NCI-H748 (cell line): Measurements from ENCODE around the gene RAX2.

Experiments
- DNase-seq: peaks from one replicate; lab custom pipeline; 2025; ENCODE audit not compliant: unreplicated experiment; lab: John Stamatoyannopoulos, UW

The RAX2 gene

DNA sequence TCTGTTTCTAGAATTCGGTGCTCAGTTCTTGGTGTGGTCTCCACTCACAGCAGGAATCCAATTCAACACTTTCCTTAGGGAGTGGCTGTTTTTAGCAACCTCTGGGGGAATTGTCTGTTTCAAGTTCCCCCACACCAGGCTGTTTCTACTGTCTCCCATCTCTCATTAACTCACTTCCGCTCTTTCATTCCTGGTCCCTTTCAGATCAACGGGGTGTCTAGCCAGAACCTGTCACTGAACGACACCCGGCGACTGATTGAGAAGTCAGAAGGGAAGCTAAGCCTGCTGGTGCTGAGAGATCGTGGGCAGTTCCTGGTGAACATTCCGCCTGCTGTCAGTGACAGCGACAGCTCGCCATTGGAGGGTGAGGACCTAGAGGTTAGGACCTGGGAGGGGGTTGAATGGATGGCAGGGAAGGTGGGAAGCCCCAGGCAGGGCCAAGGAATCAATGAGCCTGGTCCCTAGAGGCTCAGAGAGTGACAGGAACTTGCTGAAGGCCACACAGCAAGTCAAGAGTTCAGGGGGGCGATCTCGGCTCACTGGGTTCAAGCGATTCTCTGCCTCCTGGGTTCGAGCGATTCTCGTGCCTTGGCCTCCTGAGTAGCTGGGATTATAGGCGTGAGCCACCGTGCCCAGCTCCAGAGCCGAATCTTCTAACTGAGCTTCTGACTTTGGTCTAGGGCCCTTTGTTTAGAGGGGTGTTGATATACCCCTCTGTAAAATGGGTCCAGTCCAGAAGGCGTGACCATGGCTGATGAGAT lies 38.3 kb downstream of the RAX2 start:
- DNase-seq, result no peak

DNA sequence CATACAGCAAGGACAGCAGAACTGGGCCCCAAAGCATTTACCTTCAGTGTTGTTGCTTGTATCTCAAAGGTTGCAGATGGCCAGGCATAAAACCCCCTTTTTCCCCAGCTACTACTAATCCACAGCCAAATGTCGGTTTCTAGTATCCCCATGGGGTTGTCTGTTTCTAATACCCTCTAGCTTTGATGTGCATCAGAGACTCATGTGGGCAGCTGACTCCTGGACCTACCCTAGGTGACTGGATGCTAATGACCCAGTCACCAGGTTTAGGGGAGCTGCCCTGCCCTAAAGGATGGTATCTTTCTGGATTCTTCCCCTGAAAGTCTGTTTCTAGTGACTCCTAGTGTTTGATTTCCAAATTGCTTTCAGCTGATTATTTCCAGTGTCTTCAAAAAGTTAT lies 39.9 kb downstream of the RAX2 start:
- no peak for DNase-seq

DNA sequence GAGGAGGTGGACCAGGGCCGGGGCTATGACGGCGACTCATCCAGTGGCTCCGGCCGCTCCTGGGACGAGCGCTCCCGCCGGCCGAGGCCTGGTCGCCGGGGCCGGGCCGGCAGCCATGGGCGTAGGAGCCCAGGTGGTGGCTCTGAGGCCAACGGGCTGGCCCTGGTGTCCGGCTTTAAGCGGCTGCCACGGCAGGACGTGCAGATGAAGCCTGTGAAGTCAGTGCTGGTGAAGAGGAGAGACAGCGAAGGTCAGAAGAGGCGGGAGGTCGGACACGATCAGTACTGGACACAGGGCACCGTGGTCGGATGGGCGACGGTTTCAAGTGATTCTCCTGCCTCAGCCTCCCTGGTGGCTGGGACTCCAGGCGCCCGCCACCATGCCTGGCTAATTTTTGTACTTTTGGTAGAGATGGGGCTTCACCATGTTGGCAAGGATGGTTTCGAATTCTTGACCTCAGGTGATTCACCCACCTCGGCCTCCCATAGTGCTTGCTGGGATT lies 41.5 kb downstream of the RAX2 start:
- no peak for DNase-seq

DNA sequence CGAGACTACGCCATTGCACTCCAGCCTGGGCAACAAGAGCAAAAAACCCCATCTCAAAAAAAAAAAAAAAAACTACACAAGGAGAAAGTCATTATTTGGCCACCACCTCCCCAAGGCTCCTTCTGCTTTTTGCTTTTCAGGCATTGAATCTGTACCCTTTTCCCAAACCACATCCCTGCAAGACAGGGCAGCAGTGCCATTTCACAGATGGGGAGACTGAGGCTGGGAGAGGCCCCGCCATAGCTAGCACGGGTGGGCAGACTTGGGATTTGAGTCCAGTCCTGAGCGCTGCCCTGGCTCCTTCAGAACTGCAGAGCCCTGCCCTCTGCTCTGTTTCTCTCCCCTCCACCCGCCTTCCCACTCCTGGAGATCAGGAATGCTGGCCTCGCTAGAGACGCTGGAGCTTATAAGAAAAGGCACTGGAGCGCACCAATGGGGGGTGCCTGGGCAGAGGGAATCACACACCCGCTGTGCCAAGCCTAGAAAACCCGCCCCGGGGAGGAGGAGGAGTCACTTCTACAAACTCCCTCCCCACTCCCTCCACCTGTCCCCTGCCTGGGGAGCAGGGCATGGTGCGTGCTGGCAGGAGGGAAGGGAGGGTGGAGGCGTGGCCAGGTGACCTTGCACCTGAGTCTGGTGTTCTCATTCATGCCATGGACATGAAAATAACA lies 46.3 kb downstream of the RAX2 start:
- peak; percentile 53 for DNase-seq

DNA sequence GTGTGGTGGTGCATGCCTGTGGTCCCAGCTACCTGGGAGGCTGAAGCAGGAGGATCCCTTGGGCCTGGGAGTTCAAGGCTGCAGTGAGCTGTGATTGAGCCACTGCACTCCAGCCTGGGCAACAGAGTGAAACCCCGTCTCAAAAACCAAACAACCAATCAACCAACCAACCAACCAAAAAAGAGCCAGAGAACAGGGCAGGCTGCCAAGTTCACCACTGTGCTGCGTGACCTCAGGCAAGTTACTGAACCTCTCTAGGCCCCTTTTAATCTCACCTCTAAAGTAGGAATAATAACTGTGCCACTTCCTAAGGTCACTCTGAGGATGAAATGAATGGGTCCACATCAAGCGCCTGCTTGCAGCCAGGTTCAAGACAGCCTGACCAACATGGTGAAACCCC lies 46.9 kb downstream of the RAX2 start:
- no peak for DNase-seq

DNA sequence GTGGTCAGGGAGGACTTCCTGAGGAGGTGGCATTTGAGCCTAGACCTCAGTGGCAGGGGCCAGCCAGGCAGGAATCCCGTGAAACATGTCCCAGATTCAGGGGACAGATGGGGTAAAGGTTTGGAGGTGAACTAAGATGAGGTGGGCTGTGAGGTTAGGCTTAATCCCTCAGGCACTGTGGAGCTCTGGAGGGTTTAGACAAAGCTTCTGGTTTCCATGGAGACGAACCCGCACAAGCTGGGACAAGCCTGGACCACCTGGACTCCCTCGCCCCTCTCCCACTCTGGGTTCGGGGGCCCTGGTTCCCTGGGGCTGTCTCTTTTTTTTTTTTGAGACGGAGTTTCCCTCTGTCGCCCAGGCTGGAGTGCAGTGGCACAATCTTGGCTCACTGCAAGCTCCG lies 48.1 kb downstream of the RAX2 start:
- peak; percentile 35 for DNase-seq

DNA sequence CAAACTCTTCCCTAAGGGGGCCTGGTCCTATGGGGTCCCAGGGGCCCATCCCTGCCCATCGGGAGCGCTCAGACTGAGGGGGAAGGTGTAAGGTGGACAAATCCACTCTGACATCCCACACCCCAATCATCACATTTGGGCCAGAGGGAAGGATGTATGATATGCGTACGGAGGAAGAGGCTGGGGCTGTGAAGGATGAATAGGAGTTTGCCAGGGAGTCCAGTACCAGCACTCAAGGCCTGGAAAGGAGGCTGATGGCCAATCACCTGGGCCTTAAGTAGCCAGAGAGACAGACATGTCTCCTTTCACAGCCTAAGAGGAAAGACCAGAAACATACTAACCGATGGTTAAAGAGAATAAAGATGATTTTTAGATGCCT lies 48.9 kb downstream of the RAX2 start:
- DNase-seq, result no peak

GRCh38 chr19:3722443-3723109 lies 49.5 kb downstream of the RAX2 start:
- peak; percentile 55 for DNase-seq

DNA sequence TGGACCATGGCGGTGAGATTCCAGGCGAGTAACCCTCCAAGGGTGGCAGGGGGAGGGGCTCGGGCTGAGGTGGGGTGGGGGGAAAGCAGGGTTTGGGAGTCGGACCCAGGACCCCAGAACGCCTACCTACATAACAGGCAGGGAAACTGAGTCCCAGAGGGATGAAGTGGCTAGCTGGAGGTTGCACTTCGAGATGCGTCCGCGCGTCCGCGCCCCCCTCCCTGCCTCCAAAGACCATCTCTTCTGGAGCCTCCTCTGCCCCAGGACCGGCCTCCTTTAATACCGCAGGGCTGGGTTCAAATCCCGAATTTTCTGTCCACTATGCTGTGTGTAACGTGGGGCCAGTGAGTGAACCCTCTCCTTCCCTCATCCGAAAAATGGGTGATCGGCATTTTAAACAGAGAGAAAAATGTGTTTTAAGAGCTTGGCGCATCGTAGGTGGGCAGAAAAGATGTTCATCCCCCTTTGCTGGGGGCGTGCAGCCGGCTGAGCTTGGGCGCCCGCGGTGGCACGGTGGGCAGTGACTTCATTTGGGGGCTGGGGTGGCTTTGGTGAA lies 50.1 kb downstream of the RAX2 start:
- DNase-seq, result no peak

GRCh38 chr19:3721131-3721886 lies 50.7 kb downstream of the RAX2 start:
- peak; percentile 90 for DNase-seq

GRCh38 chr19:3720349-3720917 lies 51.6 kb downstream of the RAX2 start:
- no peak for DNase-seq

DNA sequence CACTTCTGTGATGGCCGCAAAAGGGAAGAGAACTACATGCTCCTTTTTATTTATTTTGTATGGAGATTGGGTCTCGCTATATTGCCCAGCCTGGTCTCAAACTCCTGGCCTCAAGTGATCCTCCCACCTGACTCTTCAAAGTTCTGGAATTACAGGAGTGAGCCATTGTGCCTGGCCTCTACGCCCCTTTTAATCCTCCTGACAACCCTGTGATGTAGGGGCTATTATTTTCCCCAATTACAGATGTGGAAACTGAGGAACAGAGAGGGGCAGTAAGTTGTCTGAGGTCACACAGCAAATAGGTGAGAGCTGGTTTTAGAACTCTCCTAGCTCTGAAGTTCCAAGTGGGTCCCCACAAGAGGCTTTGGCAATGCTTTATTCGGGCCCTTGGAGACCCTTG lies 52.2 kb downstream of the RAX2 start:
- DNase-seq, result no peak
